ENCODE data around the gene RCAN3.

DNA sequence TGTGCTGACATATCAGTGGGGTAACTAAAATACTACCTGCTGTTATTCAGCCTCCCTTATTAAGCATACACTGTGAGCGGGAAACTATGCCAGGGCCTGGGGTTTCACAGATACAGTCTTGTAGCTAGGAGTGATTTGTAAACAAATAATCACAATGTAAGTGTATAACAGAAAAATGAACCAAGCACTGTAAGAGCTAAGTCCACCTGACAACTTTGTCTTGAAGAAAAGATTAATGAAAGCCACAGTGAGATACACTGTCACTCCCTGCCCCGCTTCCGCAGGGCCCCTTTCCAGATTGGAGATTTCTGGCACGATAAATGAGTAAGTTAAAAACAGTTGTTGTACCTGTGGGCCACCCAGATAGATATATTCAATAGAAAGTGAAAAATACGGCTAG is 4.8 kb downstream of the RCAN3 start:
- no peak for TF ChIP-seq POLR2A (IDR thresholded peaks at IDR 0.05; ENCODE audit: low read depth)
- TF ChIP-seq, protein P1, sequence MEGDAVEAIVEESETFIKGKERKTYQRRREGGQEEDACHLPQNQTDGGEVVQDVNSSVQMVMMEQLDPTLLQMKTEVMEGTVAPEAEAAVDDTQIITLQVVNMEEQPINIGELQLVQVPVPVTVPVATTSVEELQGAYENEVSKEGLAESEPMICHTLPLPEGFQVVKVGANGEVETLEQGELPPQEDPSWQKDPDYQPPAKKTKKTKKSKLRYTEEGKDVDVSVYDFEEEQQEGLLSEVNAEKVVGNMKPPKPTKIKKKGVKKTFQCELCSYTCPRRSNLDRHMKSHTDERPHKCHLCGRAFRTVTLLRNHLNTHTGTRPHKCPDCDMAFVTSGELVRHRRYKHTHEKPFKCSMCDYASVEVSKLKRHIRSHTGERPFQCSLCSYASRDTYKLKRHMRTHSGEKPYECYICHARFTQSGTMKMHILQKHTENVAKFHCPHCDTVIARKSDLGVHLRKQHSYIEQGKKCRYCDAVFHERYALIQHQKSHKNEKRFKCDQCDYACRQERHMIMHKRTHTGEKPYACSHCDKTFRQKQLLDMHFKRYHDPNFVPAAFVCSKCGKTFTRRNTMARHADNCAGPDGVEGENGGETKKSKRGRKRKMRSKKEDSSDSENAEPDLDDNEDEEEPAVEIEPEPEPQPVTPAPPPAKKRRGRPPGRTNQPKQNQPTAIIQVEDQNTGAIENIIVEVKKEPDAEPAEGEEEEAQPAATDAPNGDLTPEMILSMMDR (IDR thresholded peaks at IDR 0.05) = no peak

Measured in esophagus muscularis mucosa (tissue), 3 donors.